RWPE1 (cell line): ENCODE results near the gene DMBT1.

Experiments used
- CTCF ChIA-PET: fragments of 350-600 bp; sonication (Branson Sonifier 250); formaldehyde crosslinking; extraction: SDS; loops from one replicate; lab custom pipeline; 2021; lab: Yijun Ruan, JAX
- POLR2A ChIA-PET: fragments of 400-600 bp; formaldehyde crosslinking; extraction: SDS; loops from one replicate; lab custom pipeline; 2020; ENCODE audit warnings: antibody characterized with exemption; ENCODE audit not compliant: low non-redundant PET; lab: Yijun Ruan, JAX
- DNase-seq: peaks from one replicate; pipeline ENCODE4 v3.0.0; 2012; ENCODE audit warnings: low spot score
- H3K27ac ChIP-seq: fragments of 450-650 bp; 2 replicates; pipeline ENCODE4 v1.5.1; 2017
- TF ChIP-seq, protein P1 (sequence below): fragments of 450-650 bp; conservative IDR thresholded peaks from 2 replicates; pipeline ENCODE4 v1.5.1; 2017; ENCODE audit warnings: low read depth, mild to moderate bottlenecking

The DMBT1 gene

DNA sequence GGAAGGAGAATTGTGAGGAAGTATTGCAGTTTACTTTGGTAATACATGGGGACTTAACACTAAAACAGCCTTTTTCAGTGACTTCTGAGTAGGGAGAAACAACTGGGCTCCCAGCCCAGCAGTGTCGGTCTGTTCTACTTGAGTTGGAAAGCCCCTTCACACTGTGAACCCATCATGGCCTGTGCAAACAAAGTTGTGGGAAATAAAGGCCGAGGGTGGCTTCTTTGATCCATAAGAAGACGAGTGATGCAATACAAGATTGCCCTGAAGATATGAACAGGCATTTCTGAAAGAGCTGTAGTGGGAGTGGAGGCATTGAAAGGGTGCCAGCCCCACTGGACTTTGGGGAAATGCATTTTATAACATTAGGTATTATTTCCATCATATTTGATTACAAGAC is 110.8 kb downstream of the DMBT1 start:
- H3K27ac ChIP-seq, result no peak overlapping the region
- CTCF ChIA-PET, result no interaction called here
- POLR2A ChIA-PET, result no interaction called here
- TF ChIP-seq, protein P1, sequence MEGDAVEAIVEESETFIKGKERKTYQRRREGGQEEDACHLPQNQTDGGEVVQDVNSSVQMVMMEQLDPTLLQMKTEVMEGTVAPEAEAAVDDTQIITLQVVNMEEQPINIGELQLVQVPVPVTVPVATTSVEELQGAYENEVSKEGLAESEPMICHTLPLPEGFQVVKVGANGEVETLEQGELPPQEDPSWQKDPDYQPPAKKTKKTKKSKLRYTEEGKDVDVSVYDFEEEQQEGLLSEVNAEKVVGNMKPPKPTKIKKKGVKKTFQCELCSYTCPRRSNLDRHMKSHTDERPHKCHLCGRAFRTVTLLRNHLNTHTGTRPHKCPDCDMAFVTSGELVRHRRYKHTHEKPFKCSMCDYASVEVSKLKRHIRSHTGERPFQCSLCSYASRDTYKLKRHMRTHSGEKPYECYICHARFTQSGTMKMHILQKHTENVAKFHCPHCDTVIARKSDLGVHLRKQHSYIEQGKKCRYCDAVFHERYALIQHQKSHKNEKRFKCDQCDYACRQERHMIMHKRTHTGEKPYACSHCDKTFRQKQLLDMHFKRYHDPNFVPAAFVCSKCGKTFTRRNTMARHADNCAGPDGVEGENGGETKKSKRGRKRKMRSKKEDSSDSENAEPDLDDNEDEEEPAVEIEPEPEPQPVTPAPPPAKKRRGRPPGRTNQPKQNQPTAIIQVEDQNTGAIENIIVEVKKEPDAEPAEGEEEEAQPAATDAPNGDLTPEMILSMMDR, result no peak
- no peak for DNase-seq

DNA sequence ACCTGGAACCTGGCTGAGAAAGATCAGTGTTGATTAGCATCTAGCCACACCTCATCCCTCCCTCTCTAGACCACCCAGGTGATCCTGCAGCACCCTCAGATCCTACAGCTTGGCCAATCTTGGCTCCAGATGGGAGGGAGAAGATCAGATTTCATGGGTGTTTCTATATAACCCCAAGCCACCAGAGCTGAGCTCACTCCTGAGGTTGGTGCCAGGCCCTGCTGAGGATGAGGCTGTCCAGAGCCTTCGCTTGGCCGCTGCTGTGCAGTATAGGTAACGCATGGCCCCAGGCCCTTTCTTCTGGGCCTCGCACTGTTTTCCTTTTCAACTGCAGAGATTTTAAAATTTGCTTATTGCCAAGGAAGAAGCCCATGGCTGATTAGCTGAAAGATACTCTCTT is 112.1 kb downstream of the DMBT1 start:
- ChIA-PET CTCF (interaction anchor here (1.1 kb wide), 1 partner anchor 107 kb away, joined by 3 read pairs; no protein-coding TSS in a partner anchor), POLR2A (interaction anchor here (0.6 kb wide), 1 partner anchor 396 kb away, joined by 5 read pairs; no protein-coding TSS in a partner anchor)
- no peak for DNase-seq
- TF ChIP-seq, protein P1, result no peak
- no peak overlapping the region for H3K27ac ChIP-seq

GRCh38 chr10:122673269-122673668 is 112.7 kb downstream of the DMBT1 start:
- TF ChIP-seq, protein P1, result no peak
- POLR2A ChIA-PET, result no interaction called here

DNA sequence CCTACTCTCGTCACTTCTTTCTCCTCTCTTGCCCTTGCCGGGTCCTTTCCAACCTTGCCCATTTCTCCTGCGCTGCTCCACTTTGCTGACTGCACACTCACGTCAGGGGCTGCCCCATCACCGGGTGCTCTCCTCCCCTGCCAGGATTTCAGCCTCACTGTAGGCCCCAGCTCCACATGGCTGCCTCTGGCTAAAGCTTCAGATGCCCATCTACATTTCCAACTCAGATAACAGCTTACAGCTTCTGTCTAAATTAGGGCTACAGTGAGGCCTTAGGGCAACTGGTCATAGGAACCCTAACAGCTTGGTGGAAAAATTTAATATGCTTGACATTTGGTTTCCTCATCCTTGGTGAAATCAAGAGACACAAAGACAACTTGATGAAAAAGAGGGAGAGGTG is 113.2 kb downstream of the DMBT1 start:
- TF ChIP-seq, protein P1, result no peak
- H3K27ac ChIP-seq, result no peak overlapping the region
- no peak for DNase-seq
- ChIA-PET POLR2A (no interaction called here), CTCF (interaction anchor here (0.7 to 1.1 kb wide), 3 partner anchors 15 to 108 kb away, joined by 3 read pairs; no protein-coding TSS in a partner anchor)

More at GRCh38 chr10:122673269-122673668, 112.7 kb downstream of the DMBT1 start:
- CTCF ChIA-PET, result interaction anchor here (0.7 to 1.1 kb wide), 3 partner anchors 15 to 108 kb away, joined by 3 read pairs; no protein-coding TSS in a partner anchor
- no peak for DNase-seq
- no peak overlapping the region for H3K27ac ChIP-seq

- no peak for DNase-seq
- TF ChIP-seq, protein P1, result no peak
- ChIA-PET CTCF (interaction anchor here (0.6 kb wide), 1 partner anchor 26 kb away, joined by 3 read pairs; no protein-coding TSS in a partner anchor), POLR2A (no interaction called here)
- no peak overlapping the region for H3K27ac ChIP-seq
Measured at GRCh38 chr10:122674781-122675180, 114.2 kb downstream of the DMBT1 start.

- ChIA-PET POLR2A (no interaction called here), CTCF (interaction anchor here (0.6 kb wide), 1 partner anchor 26 kb away, joined by 3 read pairs; no protein-coding TSS in a partner anchor)
- no peak for DNase-seq
- H3K27ac ChIP-seq, result no peak overlapping the region
- TF ChIP-seq, protein P1, result no peak
Measured at GRCh38 chr10:122675278-122675677, 114.7 kb downstream of the DMBT1 start.
